Fibroblast of villous mesenchyme (primary cell): ENCODE data around the gene OST4. TPM values are rescaled to one million over a fixed set of nuclear protein-coding genes. Genes with fewer than 3 reads are reported as not detected.
A peak's percentile ranks its signal among the peaks of the same experiment; 100 is the strongest.

ENCODE experiments used
- DNase-seq: peaks from one replicate; pipeline ENCODE4 v3.0.0-alpha.2; 2010; ENCODE audit warnings: low read depth
- H3K4me3 ChIP-seq: 2 replicates; pipeline ENCODE4 v1.5.1; 2011; ENCODE audit warnings: low read depth, mild to moderate bottlenecking, low read length
- total RNA-seq: library from RNA; depleted of rRNA; stranded (reverse); fragments of >200 nt; gene quantifications from 2 replicates; pipeline ENCODE4 v1.2.3, GENCODE V29; 2012
- TF ChIP-seq, protein P1 (sequence below): IDR thresholded peaks from 2 replicates; pipeline ENCODE4 v1.5.1; 2012; ENCODE audit warnings: low read depth, mild to moderate bottlenecking, low read length; ENCODE audit not compliant: insufficient read depth

Gene OST4
- total RNA-seq, 1 donor: 282 TPM

- H3K4me3 ChIP-seq: peak overlapping the region; percentile 55
- TF ChIP-seq, protein P1, sequence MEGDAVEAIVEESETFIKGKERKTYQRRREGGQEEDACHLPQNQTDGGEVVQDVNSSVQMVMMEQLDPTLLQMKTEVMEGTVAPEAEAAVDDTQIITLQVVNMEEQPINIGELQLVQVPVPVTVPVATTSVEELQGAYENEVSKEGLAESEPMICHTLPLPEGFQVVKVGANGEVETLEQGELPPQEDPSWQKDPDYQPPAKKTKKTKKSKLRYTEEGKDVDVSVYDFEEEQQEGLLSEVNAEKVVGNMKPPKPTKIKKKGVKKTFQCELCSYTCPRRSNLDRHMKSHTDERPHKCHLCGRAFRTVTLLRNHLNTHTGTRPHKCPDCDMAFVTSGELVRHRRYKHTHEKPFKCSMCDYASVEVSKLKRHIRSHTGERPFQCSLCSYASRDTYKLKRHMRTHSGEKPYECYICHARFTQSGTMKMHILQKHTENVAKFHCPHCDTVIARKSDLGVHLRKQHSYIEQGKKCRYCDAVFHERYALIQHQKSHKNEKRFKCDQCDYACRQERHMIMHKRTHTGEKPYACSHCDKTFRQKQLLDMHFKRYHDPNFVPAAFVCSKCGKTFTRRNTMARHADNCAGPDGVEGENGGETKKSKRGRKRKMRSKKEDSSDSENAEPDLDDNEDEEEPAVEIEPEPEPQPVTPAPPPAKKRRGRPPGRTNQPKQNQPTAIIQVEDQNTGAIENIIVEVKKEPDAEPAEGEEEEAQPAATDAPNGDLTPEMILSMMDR: peak; percentile 65
- DNase-seq: peak; percentile 91
Measured at GRCh38 chr2:27086090-27086723, 14.8 kb upstream of the OST4 start.

DNA sequence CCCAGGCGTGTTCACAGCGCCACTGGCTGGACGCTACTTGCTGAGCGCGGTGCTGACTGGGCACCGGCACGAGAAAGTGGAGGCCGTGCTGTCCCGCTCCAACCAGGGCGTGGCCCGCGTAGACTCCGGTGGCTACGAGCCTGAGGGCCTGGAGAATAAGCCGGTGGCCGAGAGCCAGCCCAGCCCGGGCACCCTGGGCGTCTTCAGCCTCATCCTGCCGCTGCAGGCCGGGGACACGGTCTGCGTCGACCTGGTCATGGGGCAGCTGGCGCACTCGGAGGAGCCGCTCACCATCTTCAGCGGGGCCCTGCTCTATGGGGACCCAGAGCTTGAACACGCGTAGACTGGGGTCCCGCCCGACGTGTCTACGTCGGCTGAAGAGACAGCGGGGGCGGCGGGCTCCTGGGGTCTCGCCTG is 14.2 kb upstream of the OST4 start:
- peak overlapping the region; percentile 33 for H3K4me3 ChIP-seq
- TF ChIP-seq, protein P1: peak; percentile 36
- peak; percentile 57 for DNase-seq

DNA sequence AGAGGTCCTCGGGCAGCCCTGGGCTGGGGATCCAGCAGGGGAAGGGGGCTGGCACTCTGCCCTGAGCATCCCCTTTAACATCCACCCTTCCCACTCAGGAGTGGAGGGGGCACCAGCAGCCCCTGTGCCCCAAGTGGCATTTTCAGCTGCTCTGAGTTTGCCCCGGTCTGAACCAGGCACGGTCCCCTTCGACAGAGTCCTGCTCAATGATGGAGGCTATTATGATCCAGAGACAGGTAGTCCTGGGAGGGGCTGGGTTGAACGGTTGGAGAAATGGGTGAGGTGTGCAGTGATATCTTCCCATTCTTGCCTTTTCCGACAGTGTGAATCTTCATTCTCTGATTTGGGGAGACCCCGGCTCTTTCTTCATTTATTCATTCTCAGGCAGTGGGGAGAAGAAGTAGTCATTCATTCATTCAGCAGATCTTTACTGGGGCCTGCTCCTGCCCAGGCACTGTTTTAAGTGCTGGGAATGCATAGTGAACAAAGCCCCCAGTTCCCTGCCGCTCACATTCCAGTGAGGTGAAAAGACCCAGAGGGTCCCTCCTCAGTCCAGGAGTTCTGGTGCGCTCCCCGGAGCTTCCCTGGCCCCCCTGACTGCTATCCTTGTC is 13.7 kb upstream of the OST4 start:
- H3K4me3 ChIP-seq: no peak overlapping the region
- TF ChIP-seq, protein P1: no peak
- no peak for DNase-seq

DNA sequence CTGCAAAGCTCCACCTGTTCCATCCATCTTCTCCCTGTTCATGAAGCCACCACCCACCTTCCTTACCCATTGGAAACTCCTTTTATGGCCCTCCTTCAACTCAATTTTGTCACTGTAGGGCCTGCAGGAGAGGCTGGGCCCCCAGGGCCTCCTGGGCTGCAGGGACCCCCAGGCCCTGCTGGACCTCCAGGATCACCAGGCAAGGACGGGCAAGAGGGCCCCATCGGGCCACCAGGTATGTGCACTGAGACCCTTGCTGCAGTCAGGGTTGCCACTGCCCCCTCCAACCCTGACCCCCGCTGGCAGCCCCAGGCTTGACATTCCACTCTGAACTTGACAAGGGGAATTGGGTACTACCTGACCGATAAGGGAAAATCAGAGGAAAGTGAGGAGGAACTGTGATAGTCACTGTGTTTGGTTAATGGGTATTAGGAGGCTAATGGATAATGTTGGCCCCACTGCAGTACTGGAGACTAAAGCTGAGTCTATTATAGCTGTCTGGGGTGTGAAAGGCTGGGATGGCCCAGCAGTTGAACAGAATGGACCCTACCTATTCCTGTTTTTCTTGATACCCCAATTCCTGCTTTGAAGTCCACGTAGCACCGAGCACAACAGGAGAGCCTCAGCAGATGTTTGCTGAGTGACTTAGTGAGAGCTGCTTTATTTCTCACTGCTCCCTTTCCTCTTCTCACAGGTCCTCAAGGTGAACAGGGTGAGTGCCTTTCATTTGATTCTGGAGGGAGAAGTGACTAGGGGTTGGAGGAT is 13.0 kb upstream of the OST4 start:
- no peak for DNase-seq

GRCh38 chr2:27083410-27084296 is 12.2 kb upstream of the OST4 start:
- TF ChIP-seq, protein P1: no peak

More for the DNA sequence above, 13.0 kb upstream of the OST4 start:
- H3K4me3 ChIP-seq: no peak overlapping the region
- TF ChIP-seq, protein P1: no peak

DNA sequence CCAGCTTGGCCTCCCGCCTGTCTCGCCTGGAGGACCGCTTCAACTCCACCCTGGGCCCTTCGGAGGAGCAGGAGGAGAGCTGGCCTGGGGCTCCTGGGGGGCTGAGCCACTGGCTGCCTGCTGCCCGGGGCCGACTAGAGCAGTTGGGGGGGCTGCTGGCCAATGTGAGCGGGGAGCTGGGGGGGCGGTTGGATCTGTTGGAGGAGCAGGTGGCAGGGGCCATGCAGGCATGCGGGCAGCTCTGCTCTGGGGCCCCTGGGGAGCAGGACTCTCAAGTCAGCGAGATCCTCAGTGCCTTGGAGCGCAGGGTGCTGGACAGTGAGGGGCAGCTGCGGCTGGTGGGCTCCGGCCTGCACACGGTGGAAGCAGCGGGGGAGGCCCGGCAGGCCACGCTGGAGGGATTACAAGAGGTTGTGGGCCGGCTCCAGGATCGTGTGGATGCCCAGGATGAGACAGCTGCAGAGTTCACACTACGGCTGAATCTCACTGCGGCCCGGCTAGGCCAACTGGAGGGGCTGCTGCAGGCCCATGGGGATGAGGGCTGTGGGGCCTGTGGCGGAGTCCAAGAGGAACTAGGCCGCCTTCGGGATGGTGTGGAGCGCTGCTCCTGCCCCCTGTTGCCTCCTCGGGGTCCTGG is 11.4 kb upstream of the OST4 start:
- DNase-seq: no peak
- TF ChIP-seq, protein P1: no peak
- no peak overlapping the region for H3K4me3 ChIP-seq

More at GRCh38 chr2:27083410-27084296, 12.2 kb upstream of the OST4 start:
- no peak overlapping the region for H3K4me3 ChIP-seq
- DNase-seq: no peak
